GM23338 (cell line): ENCODE results near the gene CD83. TPM values are rescaled to one million over a fixed set of nuclear protein-coding genes. Genes with fewer than 3 reads are reported as not detected.

Experiments used
- ATAC-seq: fragments of 200-7000 bp; cut with Tn5 transposase; 3 replicates; pipeline ENCODE4 v1.9.1; 2020
- DNase-seq: peaks from one replicate; pipeline ENCODE4 v3.0.0-alpha.2; 2015; ENCODE audit warnings: low spot score
- H2AFZ ChIP-seq: fragments of 200-600 bp; sonication (generic); 2 replicates; pipeline ENCODE4 v1.8.0; 2016; ENCODE audit warnings: antibody characterized with exemption, mild to moderate bottlenecking, moderate library complexity
- H3F3A ChIP-seq: fragments of 200-600 bp; sonication (generic); replicated peaks from 2 replicates; pipeline ENCODE4 v1.8.0; 2017; ENCODE audit warnings: antibody characterized with exemption, mixed run types, low read depth
- H3K27ac ChIP-seq: fragments of 200-600 bp; sonication (generic); 2 replicates; pipeline ENCODE4 v1.6.1; 2016; ENCODE audit warnings: low read depth
- H3K27me3 ChIP-seq: fragments of 200-600 bp; sonication (generic); 2 replicates; pipeline ENCODE4 v1.8.0; 2016; ENCODE audit warnings: mild to moderate bottlenecking, mixed run types, moderate library complexity; ENCODE audit not compliant: insufficient read depth
- H3K36me3 ChIP-seq: fragments of 200-600 bp; sonication (generic); 2 replicates; pipeline ENCODE4 v1.8.0; 2016; ENCODE audit warnings: mild to moderate bottlenecking; ENCODE audit not compliant: insufficient read depth
- H3K4me1 ChIP-seq: fragments of 200-600 bp; sonication (generic); 2 replicates; pipeline ENCODE4 v1.8.0; 2016; ENCODE audit warnings: mild to moderate bottlenecking, moderate library complexity; ENCODE audit not compliant: insufficient read depth
- H3K4me2 ChIP-seq: fragments of 200-600 bp; sonication (generic); 2 replicates; pipeline ENCODE4 v1.7.1; 2017; ENCODE audit warnings: mixed run types
- H3K4me3 ChIP-seq: fragments of 200-600 bp; sonication (generic); 2 replicates; pipeline ENCODE4 v1.6.1; 2016; ENCODE audit warnings: mixed run types
- H3K79me2 ChIP-seq: fragments of 200-600 bp; sonication (generic); replicated peaks from 2 replicates; pipeline ENCODE4 v1.8.0; 2017; ENCODE audit warnings: mild to moderate bottlenecking; ENCODE audit not compliant: insufficient read depth
- H3K9me2 ChIP-seq: fragments of 200-600 bp; sonication (generic); 2 replicates; pipeline ENCODE4 v1.8.0; 2017; ENCODE audit not compliant: insufficient read depth
- H4K20me1 ChIP-seq: fragments of 200-600 bp; sonication (generic); replicated peaks from 2 replicates; pipeline ENCODE4 v1.8.0; 2017; ENCODE audit warnings: mild to moderate bottlenecking; ENCODE audit not compliant: insufficient read depth
- H3K27ac Mint-ChIP-seq: 2 replicates; pipeline ENCODE4 v1.8.0; 2020; ENCODE audit warnings: inconsistent platforms, mild to moderate bottlenecking, moderate library complexity, mixed read lengths
- H3K27me3 Mint-ChIP-seq: 3 replicates; pipeline ENCODE4 v1.8.0; 2022; ENCODE audit warnings: low read depth, mild to moderate bottlenecking, moderate library complexity, mixed read lengths, inconsistent platforms; ENCODE audit not compliant: insufficient read depth, poor library complexity
- H3K36me3 Mint-ChIP-seq: 3 replicates; pipeline ENCODE4 v1.8.0; 2021; ENCODE audit warnings: low read depth, mild to moderate bottlenecking, inconsistent platforms, moderate library complexity, mixed read lengths
- H3K4me1 Mint-ChIP-seq: 3 replicates; pipeline ENCODE4 v1.8.0; 2020; ENCODE audit warnings: mild to moderate bottlenecking, inconsistent platforms, mixed read lengths
- H3K4me3 Mint-ChIP-seq: 3 replicates; pipeline ENCODE4 v1.8.0; 2021; ENCODE audit warnings: moderate library complexity, mild to moderate bottlenecking, inconsistent platforms, mixed read lengths
- H3K9me3 Mint-ChIP-seq: 3 replicates; pipeline ENCODE4 v1.8.0; 2020; ENCODE audit warnings: moderate library complexity, mild to moderate bottlenecking, inconsistent platforms, mixed read lengths
- CREB1 ChIP-seq: fragments of 250-450 bp; sonication (Bioruptor Pico); IDR thresholded peaks from 2 replicates; pipeline ENCODE4 v1.5.0; 2020; ENCODE audit warnings: low read depth, mild to moderate bottlenecking, moderate library complexity
- CTCF ChIP-seq, 2 experiments: fragments of 200-600 bp in 1 of 2; sonication (generic) in 1 of 2; conservative IDR thresholded peaks; 2 replicates each; pipeline versions ENCODE4 v1.5.1 to v1.6.1; 2016 to 2017; ENCODE audit warnings: antibody characterized with exemption in 2 of 2, low read depth in 2 of 2, mild to moderate bottlenecking in 2 of 2, moderate library complexity in 1 of 2
- EZH2 ChIP-seq: fragments of 200-600 bp; sonication (generic); IDR thresholded peaks from one replicate; pipeline ENCODE4 v1.8.0; 2017; ENCODE audit warnings: antibody characterized with exemption, mild to moderate bottlenecking, low read depth; ENCODE audit not compliant: unreplicated experiment
- EZH2phosphoT487 ChIP-seq: fragments of 200-600 bp; sonication (generic); IDR thresholded peaks from one replicate; pipeline ENCODE4 v1.8.1; 2018; ENCODE audit warnings: antibody characterized with exemption; ENCODE audit not compliant: unreplicated experiment
- JUNB ChIP-seq: IDR thresholded peaks from one replicate; pipeline ENCODE4 v1.6.1; 2016; ENCODE audit warnings: antibody characterized with exemption; ENCODE audit not compliant: unreplicated experiment
- NANOG ChIP-seq: IDR thresholded peaks from 2 replicates; pipeline ENCODE4 v1.6.1; 2016; ENCODE audit warnings: antibody characterized with exemption, borderline replicate concordance
- POLR2AphosphoS5 ChIP-seq: IDR thresholded peaks from 2 replicates; pipeline ENCODE4 v1.6.1; 2016; ENCODE audit warnings: antibody characterized with exemption, low read depth
- STAT1 ChIP-seq: IDR thresholded peaks from one replicate; pipeline ENCODE4 v1.6.1; 2016; ENCODE audit warnings: antibody characterized with exemption; ENCODE audit not compliant: unreplicated experiment
- ZNF114 ChIP-seq: fragments of 250-450 bp; sonication (Bioruptor Pico); IDR thresholded peaks from 2 replicates; pipeline ENCODE4 v1.5.0; 2020; ENCODE audit warnings: mild to moderate bottlenecking, moderate library complexity
- ZNF331 ChIP-seq: fragments of 250-450 bp; sonication (Bioruptor Pico); IDR thresholded peaks from 2 replicates; pipeline ENCODE4 v1.5.0; 2020; ENCODE audit warnings: low read depth, mild to moderate bottlenecking, moderate library complexity
- polyA plus RNA-seq: library from polyadenylated mRNA; unstranded; fragments of >200 nt; fragmentation: Nextera tagmentation; extraction: Ambion mirVana; gene quantifications from 2 replicates; pipeline ENCODE4 v1.2.1, GENCODE V29; 2016
- total RNA-seq: library from RNA; depleted of rRNA; stranded (reverse); fragments of >200 nt; shearing (Covaris generic); gene quantifications from 2 replicates; pipeline ENCODE4 v1.2.3, GENCODE V29; 2014
- TF ChIP-seq, protein P1 (sequence below): IDR thresholded peaks from one replicate; pipeline ENCODE4 v1.6.1; 2018; ENCODE audit warnings: antibody characterized with exemption; ENCODE audit not compliant: unreplicated experiment
- TF ChIP-seq, protein P2 (sequence below): fragments of 250-450 bp; sonication (Bioruptor Pico); IDR thresholded peaks from 2 replicates; pipeline ENCODE4 v1.5.0; 2020; ENCODE audit warnings: mild to moderate bottlenecking, moderate library complexity
- TF ChIP-seq, protein P3 (sequence below): IDR thresholded peaks from 2 replicates; pipeline ENCODE4 v1.6.1; 2016; ENCODE audit warnings: antibody characterized with exemption

Gene CD83
- total and polyA plus RNA-seq, 2 experiments from 2014 or later = 8.1 to 13.2 TPM

DNA sequence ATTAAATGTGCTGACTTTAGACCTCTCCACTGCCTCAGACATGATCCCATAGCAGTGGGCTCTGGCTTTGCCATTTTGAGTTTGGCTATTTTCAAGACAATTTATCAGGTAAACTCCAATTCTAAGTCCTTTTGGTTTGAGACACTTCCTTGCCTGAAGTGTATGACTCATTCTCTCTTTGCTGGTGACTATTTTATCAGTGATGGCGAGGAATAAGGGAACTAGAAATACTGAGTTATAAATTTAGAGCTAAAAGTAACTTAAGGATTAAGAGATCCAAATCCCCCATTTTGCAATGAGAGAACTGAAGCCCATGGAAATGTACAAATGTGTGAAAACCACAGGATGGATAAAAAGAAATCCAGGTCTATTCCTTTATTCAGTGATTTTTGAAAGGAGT is 30.9 kb upstream of the CD83 start (continued):
- no peak for TF ChIP-seq EZH2
- no peak for TF ChIP-seq STAT1

DNA sequence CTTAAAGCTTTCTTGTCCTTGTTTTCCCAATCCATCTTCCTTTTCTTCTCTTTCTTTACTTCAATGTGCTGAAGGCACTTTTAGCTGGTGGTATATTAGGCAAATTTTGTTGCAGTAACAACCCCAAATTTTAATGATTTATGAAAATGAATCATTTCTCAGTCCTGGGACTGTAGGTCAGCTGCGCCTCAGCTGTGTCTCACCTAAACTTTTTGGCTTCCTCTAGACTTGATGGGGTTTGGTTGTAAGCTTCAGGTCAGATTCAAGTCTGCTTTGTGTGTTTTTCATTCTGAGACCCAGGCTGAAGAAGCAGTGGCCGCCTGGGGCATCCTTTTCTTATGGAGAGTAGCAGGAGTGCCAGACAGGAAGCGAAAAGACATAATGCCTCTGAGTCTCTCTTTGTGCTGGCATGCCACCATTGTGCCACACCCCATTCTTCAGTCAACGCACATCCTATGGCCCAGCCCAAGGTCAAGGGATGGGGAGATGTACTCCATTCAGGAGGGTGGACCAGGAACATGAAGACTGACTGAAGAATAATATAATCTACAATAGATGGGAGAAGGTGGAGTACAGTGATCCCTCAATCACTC is 28.9 kb upstream of the CD83 start:
- Histone ChIP-seq H3K27me3 (no peaks in the 10 kb centered on the region), H3K4me1 (peaks cover 9% of the 10 kb centered on the region), H3K27ac (no peak overlapping the region), H3K79me2 (no peaks in the 10 kb centered on the region), H3F3A (no peaks in the 10 kb centered on the region), H3K4me2 (peak overlapping the region; percentile 46; the same call in 1 of the 2 replicates), H2AFZ (no peak overlapping the region), H3K9me2 (peaks cover 6% of the 10 kb centered on the region; the same call in 1 of the 2 replicates), H4K20me1 (no peaks in the 10 kb centered on the region), H3K4me3 (no peak overlapping the region), H3K36me3 (no peaks in the 10 kb centered on the region; the same call in 1 of the 2 replicates)
- peaks cover 6% of the 10 kb centered on the region; the same call in 2 of the 3 replicates for H3K9me3 Mint-ChIP-seq
- H3K4me3 Mint-ChIP-seq = no peak overlapping the region
- ATAC-seq (peak; percentile 62), DNase-seq (no peak)
- peaks cover 14% of the 10 kb centered on the region for H3K4me1 Mint-ChIP-seq
- H3K27ac Mint-ChIP-seq = no peak overlapping the region
- H3K27me3 Mint-ChIP-seq = peaks cover 4% of the 10 kb centered on the region
- TF ChIP-seq CTCF (conservative IDR thresholded peaks at IDR 0.05; ENCODE audit: low read depth in 2 of 2) (no peak), NANOG (no peak), JUNB (no peak), ZNF331 (CRISPR knock-in tag) (no peak), POLR2AphosphoS5 (no peak), EZH2phosphoT487 (no peak), CREB1 (CRISPR knock-in tag) (no peak), STAT1 (no peak), ZNF114 (CRISPR knock-in tag) (no peak), EZH2 (no peak)
- TF ChIP-seq, protein P1, sequence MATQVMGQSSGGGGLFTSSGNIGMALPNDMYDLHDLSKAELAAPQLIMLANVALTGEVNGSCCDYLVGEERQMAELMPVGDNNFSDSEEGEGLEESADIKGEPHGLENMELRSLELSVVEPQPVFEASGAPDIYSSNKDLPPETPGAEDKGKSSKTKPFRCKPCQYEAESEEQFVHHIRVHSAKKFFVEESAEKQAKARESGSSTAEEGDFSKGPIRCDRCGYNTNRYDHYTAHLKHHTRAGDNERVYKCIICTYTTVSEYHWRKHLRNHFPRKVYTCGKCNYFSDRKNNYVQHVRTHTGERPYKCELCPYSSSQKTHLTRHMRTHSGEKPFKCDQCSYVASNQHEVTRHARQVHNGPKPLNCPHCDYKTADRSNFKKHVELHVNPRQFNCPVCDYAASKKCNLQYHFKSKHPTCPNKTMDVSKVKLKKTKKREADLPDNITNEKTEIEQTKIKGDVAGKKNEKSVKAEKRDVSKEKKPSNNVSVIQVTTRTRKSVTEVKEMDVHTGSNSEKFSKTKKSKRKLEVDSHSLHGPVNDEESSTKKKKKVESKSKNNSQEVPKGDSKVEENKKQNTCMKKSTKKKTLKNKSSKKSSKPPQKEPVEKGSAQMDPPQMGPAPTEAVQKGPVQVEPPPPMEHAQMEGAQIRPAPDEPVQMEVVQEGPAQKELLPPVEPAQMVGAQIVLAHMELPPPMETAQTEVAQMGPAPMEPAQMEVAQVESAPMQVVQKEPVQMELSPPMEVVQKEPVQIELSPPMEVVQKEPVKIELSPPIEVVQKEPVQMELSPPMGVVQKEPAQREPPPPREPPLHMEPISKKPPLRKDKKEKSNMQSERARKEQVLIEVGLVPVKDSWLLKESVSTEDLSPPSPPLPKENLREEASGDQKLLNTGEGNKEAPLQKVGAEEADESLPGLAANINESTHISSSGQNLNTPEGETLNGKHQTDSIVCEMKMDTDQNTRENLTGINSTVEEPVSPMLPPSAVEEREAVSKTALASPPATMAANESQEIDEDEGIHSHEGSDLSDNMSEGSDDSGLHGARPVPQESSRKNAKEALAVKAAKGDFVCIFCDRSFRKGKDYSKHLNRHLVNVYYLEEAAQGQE = no peak
- TF ChIP-seq, protein P2, sequence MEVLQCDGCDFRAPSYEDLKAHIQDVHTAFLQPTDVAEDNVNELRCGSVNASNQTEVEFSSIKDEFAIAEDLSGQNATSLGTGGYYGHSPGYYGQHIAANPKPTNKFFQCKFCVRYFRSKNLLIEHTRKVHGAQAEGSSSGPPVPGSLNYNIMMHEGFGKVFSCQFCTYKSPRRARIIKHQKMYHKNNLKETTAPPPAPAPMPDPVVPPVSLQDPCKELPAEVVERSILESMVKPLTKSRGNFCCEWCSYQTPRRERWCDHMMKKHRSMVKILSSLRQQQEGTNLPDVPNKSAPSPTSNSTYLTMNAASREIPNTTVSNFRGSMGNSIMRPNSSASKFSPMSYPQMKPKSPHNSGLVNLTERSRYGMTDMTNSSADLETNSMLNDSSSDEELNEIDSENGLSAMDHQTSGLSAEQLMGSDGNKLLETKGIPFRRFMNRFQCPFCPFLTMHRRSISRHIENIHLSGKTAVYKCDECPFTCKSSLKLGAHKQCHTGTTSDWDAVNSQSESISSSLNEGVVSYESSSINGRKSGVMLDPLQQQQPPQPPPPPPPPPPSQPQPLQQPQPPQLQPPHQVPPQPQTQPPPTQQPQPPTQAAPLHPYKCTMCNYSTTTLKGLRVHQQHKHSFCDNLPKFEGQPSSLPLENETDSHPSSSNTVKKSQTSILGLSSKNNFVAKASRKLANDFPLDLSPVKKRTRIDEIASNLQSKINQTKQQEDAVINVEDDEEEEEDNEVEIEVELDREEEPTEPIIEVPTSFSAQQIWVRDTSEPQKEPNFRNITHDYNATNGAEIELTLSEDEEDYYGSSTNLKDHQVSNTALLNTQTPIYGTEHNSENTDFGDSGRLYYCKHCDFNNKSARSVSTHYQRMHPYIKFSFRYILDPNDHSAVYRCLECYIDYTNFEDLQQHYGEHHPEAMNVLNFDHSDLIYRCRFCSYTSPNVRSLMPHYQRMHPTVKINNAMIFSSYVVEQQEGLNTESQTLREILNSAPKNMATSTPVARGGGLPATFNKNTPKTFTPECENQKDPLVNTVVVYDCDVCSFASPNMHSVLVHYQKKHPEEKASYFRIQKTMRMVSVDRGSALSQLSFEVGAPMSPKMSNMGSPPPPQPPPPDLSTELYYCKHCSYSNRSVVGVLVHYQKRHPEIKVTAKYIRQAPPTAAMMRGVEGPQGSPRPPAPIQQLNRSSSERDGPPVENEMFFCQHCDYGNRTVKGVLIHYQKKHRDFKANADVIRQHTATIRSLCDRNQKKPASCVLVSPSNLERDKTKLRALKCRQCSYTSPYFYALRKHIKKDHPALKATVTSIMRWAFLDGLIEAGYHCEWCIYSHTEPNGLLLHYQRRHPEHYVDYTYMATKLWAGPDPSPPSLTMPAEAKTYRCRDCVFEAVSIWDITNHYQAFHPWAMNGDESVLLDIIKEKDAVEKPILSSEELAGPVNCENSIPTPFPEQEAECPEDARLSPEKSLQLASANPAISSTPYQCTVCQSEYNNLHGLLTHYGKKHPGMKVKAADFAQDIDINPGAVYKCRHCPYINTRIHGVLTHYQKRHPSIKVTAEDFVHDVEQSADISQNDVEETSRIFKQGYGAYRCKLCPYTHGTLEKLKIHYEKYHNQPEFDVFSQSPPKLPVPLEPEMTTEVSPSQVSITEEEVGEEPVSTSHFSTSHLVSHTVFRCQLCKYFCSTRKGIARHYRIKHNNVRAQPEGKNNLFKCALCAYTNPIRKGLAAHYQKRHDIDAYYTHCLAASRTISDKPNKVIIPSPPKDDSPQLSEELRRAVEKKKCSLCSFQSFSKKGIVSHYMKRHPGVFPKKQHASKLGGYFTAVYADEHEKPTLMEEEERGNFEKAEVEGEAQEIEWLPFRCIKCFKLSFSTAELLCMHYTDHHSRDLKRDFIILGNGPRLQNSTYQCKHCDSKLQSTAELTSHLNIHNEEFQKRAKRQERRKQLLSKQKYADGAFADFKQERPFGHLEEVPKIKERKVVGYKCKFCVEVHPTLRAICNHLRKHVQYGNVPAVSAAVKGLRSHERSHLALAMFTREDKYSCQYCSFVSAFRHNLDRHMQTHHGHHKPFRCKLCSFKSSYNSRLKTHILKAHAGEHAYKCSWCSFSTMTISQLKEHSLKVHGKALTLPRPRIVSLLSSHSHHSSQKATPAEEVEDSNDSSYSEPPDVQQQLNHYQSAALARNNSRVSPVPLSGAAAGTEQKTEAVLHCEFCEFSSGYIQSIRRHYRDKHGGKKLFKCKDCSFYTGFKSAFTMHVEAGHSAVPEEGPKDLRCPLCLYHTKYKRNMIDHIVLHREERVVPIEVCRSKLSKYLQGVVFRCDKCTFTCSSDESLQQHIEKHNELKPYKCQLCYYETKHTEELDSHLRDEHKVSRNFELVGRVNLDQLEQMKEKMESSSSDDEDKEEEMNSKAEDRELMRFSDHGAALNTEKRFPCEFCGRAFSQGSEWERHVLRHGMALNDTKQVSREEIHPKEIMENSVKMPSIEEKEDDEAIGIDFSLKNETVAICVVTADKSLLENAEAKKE (CRISPR knock-in tag) = no peak
- TF ChIP-seq, protein P3, sequence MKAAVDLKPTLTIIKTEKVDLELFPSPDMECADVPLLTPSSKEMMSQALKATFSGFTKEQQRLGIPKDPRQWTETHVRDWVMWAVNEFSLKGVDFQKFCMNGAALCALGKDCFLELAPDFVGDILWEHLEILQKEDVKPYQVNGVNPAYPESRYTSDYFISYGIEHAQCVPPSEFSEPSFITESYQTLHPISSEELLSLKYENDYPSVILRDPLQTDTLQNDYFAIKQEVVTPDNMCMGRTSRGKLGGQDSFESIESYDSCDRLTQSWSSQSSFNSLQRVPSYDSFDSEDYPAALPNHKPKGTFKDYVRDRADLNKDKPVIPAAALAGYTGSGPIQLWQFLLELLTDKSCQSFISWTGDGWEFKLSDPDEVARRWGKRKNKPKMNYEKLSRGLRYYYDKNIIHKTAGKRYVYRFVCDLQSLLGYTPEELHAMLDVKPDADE = no peak
- no peaks in the 10 kb centered on the region for H3K36me3 Mint-ChIP-seq
